Keratinocyte (primary cell): ENCODE data around the gene LSG1. TPM values are rescaled to one million over a fixed set of nuclear protein-coding genes. Genes with fewer than 3 reads are reported as not detected.
A peak's percentile ranks its signal among the peaks of the same experiment; 100 is the strongest.

ENCODE experiments used
- DNase-seq: peaks from one replicate; pipeline ENCODE4 v3.0.0-alpha.2; 2011; ENCODE audit warnings: low read depth, missing footprints, low spot score
- FAIRE-seq: peaks from 2 replicates; lab custom pipeline; 2011; peaks lifted over from hg19 to GRCh38; lab: Jason Lieb, UNC
- H2AFZ ChIP-seq: 2 replicates; pipeline ENCODE4 v1.6.0; 2012; ENCODE audit warnings: low read length, control low read depth, inconsistent platforms; ENCODE audit not compliant: control insufficient read depth
- H3K27ac ChIP-seq: 2 replicates; pipeline ENCODE4 v1.5.1; 2011; ENCODE audit warnings: low read length; ENCODE audit not compliant: control insufficient read depth, insufficient read depth
- H3K27me3 ChIP-seq: 3 replicates; pipeline ENCODE4 v1.6.0; 2011; ENCODE audit warnings: low read length; ENCODE audit not compliant: control insufficient read depth, insufficient read depth; ENCODE audit errors: extremely low read depth
- H3K36me3 ChIP-seq, 2 experiments: 2 replicates in 1 of 2; 3 replicates in 1 of 2; pipeline ENCODE4 v1.5.1; 2011; ENCODE audit warnings: low read length in 2 of 2, mild to moderate bottlenecking in 1 of 2; ENCODE audit not compliant: control insufficient read depth in 2 of 2, insufficient read depth in 2 of 2; ENCODE audit errors: extremely low read depth in 1 of 2
- H3K4me1 ChIP-seq: 3 replicates; pipeline ENCODE4 v1.5.1; 2011; ENCODE audit warnings: low read length; ENCODE audit not compliant: control insufficient read depth, insufficient read depth; ENCODE audit errors: extremely low read depth
- H3K4me2 ChIP-seq: 3 replicates; pipeline ENCODE4 v1.6.0; 2011; ENCODE audit warnings: low read depth, low read length; ENCODE audit not compliant: control insufficient read depth, insufficient read depth; ENCODE audit errors: extremely low read depth
- H3K4me3 ChIP-seq, 3 experiments: fragments of 200-600 bp in 1 of 3; sonication (generic) in 1 of 3; 2 replicates in 2 of 3; 3 replicates in 1 of 3; pipeline ENCODE4 v1.5.1; 2011 to 2016; ENCODE audit warnings: low read length in 3 of 3, mild to moderate bottlenecking in 3 of 3, control low read depth in 2 of 3, inconsistent platforms in 1 of 3, low read depth in 1 of 3, mixed read lengths in 1 of 3, mixed run types in 1 of 3, moderate library complexity in 1 of 3; ENCODE audit not compliant: control insufficient read depth in 2 of 3, insufficient read depth in 2 of 3; ENCODE audit errors: extremely low read depth in 1 of 3
- H3K79me2 ChIP-seq: 2 replicates; pipeline ENCODE4 v1.6.0; 2012; ENCODE audit warnings: low read length; ENCODE audit not compliant: control insufficient read depth, insufficient read depth
- H3K9ac ChIP-seq: 3 replicates; pipeline ENCODE4 v1.6.0; 2011; ENCODE audit warnings: low read length; ENCODE audit not compliant: control insufficient read depth, insufficient read depth; ENCODE audit errors: extremely low read depth
- H3K9me1 ChIP-seq: 3 replicates; pipeline ENCODE4 v1.6.0; 2011; ENCODE audit warnings: low read length; ENCODE audit not compliant: control insufficient read depth, insufficient read depth; ENCODE audit errors: extremely low read depth
- H3K9me3 ChIP-seq: 2 replicates; pipeline ENCODE4 v1.5.1; 2012; ENCODE audit warnings: low read depth, low read length; ENCODE audit not compliant: control insufficient read depth
- H4K20me1 ChIP-seq: 3 replicates; pipeline ENCODE4 v1.6.0; 2011; ENCODE audit warnings: low read length; ENCODE audit not compliant: control insufficient read depth, insufficient read depth; ENCODE audit errors: extremely low read depth
- EZH2 ChIP-seq: IDR thresholded peaks from one replicate; pipeline ENCODE4 v1.6.1; 2012; ENCODE audit warnings: inconsistent platforms, mild to moderate bottlenecking, low read length, moderate library complexity
- dilution Hi-C: fragments of 300-500 bp; cut with MboI; formaldehyde crosslinking; loops from one replicate; pipeline ENCODE4 v1.7.0; 2020; ENCODE audit warnings: low sequenced_read_pairs; ENCODE audit not compliant: extremely low pct_ligation_motif_present
- polyA plus RNA-seq, 5 experiments: library from polyadenylated mRNA; depleted of rRNA in 3 of 5; stranded (reverse) in 3 of 5; stranded (forward) in 1 of 5; unstranded in 1 of 5; fragments of >200 nt; gene quantifications; 1 replicate in 1 of 5; 2 replicates in 3 of 5; 3 replicates in 1 of 5; pipeline versions ENCODE4 v1.2.1 to v1.2.3, GENCODE V29; 2011 to 2012; ENCODE audit warnings: missing spikeins in 2 of 5, low read depth in 1 of 5, low replicate concordance in 1 of 5
- TF ChIP-seq, protein P1 (sequence below), 3 experiments: IDR thresholded peaks in 1 of 3; conservative IDR thresholded peaks in 1 of 3; optimal IDR thresholded peaks in 1 of 3; 2 replicates in 2 of 3; 3 replicates in 1 of 3; pipeline versions ENCODE3 to v1.5.1; 2011; ENCODE audit warnings: low read length in 3 of 3, mild to moderate bottlenecking in 3 of 3, moderate library complexity in 2 of 3, control low read depth in 1 of 3, inconsistent platforms in 1 of 3; ENCODE audit not compliant: insufficient read depth in 2 of 3; ENCODE audit errors: extremely low read depth in 1 of 3

Gene LSG1
- polyA plus RNA-seq, 1 donor (not counting 4 experiments of a cell fraction or from before 2014, with no cell fraction given) = 40.7 TPM

DNA sequence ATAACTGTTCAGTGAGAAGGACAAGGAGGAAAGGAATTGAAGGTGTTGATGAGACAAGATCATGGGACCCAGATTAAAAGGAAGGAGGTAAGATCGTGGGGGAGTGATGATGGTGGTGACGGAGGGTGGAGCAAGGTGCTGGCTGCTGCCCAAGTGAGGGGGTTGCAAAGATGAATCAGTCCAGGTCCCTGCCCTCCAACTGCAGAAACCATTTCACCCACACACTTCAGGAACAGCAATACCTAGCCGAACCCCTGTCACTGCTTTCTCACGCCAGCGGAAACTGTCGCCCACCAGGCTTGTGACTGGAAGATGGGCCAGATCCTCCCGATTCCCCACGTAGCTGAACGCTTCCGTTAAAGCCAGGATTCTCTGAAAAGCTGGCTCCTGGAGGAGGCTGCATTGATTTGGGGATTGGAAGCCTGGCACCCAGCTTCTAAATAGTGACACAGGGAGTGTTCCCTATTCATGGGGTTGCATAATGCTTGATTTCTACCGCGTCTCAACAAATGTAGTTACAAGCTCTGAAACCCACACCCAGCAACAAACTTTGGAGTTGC lies 3.2 kb upstream of the LSG1 start:
- Histone ChIP-seq H3K79me2 (peaks cover 18% of the 10 kb centered on the region), H3K4me1 (peaks cover 7% of the 10 kb centered on the region), H3K9me3 (no peaks in the 10 kb centered on the region), H3K36me3 (no peaks in the 10 kb centered on the region), H3K4me2 (no peak overlapping the region), H3K27me3 (peaks cover 9% of the 10 kb centered on the region), H3K27ac (no peak overlapping the region), H4K20me1 (no peaks in the 10 kb centered on the region), H3K4me3 (no peak overlapping the region), H3K9me1 (peaks cover 2% of the 10 kb centered on the region), H2AFZ (peak overlapping the region; percentile 4), H3K9ac (no peak overlapping the region)
- DNase-seq (no peak), FAIRE-seq (no peak)
- TF ChIP-seq EZH2 = no peak
- TF ChIP-seq, protein P1, sequence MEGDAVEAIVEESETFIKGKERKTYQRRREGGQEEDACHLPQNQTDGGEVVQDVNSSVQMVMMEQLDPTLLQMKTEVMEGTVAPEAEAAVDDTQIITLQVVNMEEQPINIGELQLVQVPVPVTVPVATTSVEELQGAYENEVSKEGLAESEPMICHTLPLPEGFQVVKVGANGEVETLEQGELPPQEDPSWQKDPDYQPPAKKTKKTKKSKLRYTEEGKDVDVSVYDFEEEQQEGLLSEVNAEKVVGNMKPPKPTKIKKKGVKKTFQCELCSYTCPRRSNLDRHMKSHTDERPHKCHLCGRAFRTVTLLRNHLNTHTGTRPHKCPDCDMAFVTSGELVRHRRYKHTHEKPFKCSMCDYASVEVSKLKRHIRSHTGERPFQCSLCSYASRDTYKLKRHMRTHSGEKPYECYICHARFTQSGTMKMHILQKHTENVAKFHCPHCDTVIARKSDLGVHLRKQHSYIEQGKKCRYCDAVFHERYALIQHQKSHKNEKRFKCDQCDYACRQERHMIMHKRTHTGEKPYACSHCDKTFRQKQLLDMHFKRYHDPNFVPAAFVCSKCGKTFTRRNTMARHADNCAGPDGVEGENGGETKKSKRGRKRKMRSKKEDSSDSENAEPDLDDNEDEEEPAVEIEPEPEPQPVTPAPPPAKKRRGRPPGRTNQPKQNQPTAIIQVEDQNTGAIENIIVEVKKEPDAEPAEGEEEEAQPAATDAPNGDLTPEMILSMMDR (optimal IDR thresholded peaks at IDR 0.05 in 1 of 3, IDR thresholded peaks at IDR 0.05 in 1 of 3, conservative IDR thresholded peaks at IDR 0.05 in 1 of 3; ENCODE audit: extremely low read depth in 1 of 3, insufficient read depth in 2 of 3, low read length in 3 of 3) = no peak
- dilution Hi-C loops = no loop called here

DNA sequence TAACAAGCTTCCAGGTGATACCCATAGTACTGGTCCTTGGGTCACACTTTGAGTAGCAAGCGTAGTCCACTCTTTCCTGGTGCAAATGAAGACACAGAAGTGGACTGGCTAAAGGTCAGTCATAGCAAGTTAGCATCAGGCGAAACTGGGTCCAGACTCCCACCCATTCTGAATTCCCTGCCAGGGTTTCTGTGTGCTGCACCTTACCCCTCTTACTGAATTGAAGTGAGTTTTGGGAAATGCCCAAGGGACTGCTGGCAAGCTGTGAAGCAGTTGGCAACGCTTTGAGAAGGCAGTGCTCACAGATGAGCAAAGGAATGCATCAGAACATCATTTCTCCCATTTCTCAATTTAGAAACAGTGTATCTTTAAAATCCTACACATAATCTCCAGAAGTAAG lies 1.8 kb upstream of the LSG1 start:
- no peak for FAIRE-seq
- no peak overlapping the region for H3K4me2 ChIP-seq
- dilution Hi-C loops = no loop called here
- H3K79me2 ChIP-seq = peaks cover 31% of the 10 kb centered on the region
- peaks cover 7% of the 10 kb centered on the region for H3K4me1 ChIP-seq
- DNase-seq = no peak
- no peak overlapping the region for H3K9ac ChIP-seq
- peaks cover 9% of the 10 kb centered on the region for H3K27me3 ChIP-seq
- no peak overlapping the region for H3K4me3 ChIP-seq
- H2AFZ ChIP-seq = no peak overlapping the region
- H3K27ac ChIP-seq = no peak overlapping the region
- H3K36me3 ChIP-seq = no peaks in the 10 kb centered on the region
- H3K9me3 ChIP-seq = no peaks in the 10 kb centered on the region
- no peaks in the 10 kb centered on the region for H4K20me1 ChIP-seq
- TF ChIP-seq, protein P1 (optimal IDR thresholded peaks at IDR 0.05 in 1 of 3, IDR thresholded peaks at IDR 0.05 in 1 of 3, conservative IDR thresholded peaks at IDR 0.05 in 1 of 3; ENCODE audit: extremely low read depth in 1 of 3, insufficient read depth in 2 of 3, low read length in 3 of 3) = no peak
- TF ChIP-seq EZH2 = no peak
- H3K9me1 ChIP-seq = peaks cover 2% of the 10 kb centered on the region
